HepG2 (cell line): Measurements from ENCODE around the gene DQX1. TPM values are rescaled to one million over a fixed set of nuclear protein-coding genes. Genes with fewer than 3 reads are reported as not detected.

Experiments used
- FOXK1 ChIP-seq: sonication (generic); formaldehyde crosslinking; IDR thresholded peaks from 2 replicates; pipeline ENCODE4 v1.4.0; 2020; ENCODE audit warnings: low read depth, missing genetic modification reagents, borderline replicate concordance
- IKZF5 ChIP-seq: IDR thresholded peaks from 2 replicates; pipeline ENCODE4 v1.6.1; 2018; ENCODE audit warnings: missing genetic modification reagents, mild to moderate bottlenecking, missing compliant biosample characterization
- KMT2B ChIP-seq: IDR thresholded peaks from 2 replicates; pipeline ENCODE4 v1.6.1; 2016; ENCODE audit warnings: missing genetic modification reagents, missing compliant biosample characterization
- REXO4 ChIP-seq: sonication (generic); formaldehyde crosslinking; IDR thresholded peaks from 2 replicates; pipeline ENCODE4 v1.8.0; 2022; ENCODE audit warnings: missing genetic modification reagents, mild to moderate bottlenecking, borderline replicate concordance
- SMC3 ChIP-seq: IDR thresholded peaks from 2 replicates; pipeline ENCODE4 v1.6.1; 2011; ENCODE audit warnings: low read length, improper control_type of control experiment
- SOX13 ChIP-seq, 3 experiments: fragments of 450-650 bp in 1 of 3; sonication (generic) in 1 of 3; formaldehyde crosslinking in 1 of 3; IDR thresholded peaks in 2 of 3; conservative IDR thresholded peaks in 1 of 3; 2 replicates each; pipeline versions ENCODE4 v1.5.0 to v1.6.1; 2016 to 2020; ENCODE audit warnings: antibody characterized with exemption in 1 of 3, mild to moderate bottlenecking in 1 of 3, missing compliant biosample characterization in 1 of 3, missing genetic modification reagents in 1 of 3, moderate library complexity in 1 of 3
- ZBTB38 ChIP-seq: sonication (generic); formaldehyde crosslinking; IDR thresholded peaks from 2 replicates; pipeline ENCODE4 v1.5.1; 2020; ENCODE audit warnings: mild to moderate bottlenecking, missing genetic modification reagents
- ZFP41 ChIP-seq: sonication (generic); formaldehyde crosslinking; IDR thresholded peaks from 2 replicates; pipeline ENCODE4 v1.4.0; 2020; ENCODE audit warnings: mild to moderate bottlenecking, missing genetic modification reagents, borderline replicate concordance
- ZNF207 ChIP-seq: fragments of 450-650 bp; IDR thresholded peaks from 2 replicates; pipeline ENCODE4 v1.6.1; 2016; ENCODE audit warnings: antibody characterized with exemption, borderline replicate concordance
- ZNF407 ChIP-seq: sonication (generic); formaldehyde crosslinking; IDR thresholded peaks from one replicate; pipeline ENCODE4 v1.5.1; 2020; ENCODE audit warnings: mild to moderate bottlenecking, missing genetic modification reagents; ENCODE audit errors: not compliant biosample characterization
- ZNF646 ChIP-seq: sonication (generic); formaldehyde crosslinking; IDR thresholded peaks from 2 replicates; pipeline ENCODE4 v1.9.0; 2021; ENCODE audit warnings: mild to moderate bottlenecking, missing genetic modification reagents
- polyA plus RNA-seq, 8 experiments: library from polyadenylated mRNA; depleted of rRNA in 3 of 8; stranded (reverse) in 7 of 8; unstranded in 1 of 8; fragments of >200 nt; fragmentation: Illumina TruSeq in 4 of 8; extraction: Trizol in 4 of 8; gene quantifications; 2 replicates each; pipeline versions ENCODE4 v1.2.1 to v1.2.3, GENCODE V29; 2011 to 2016; ENCODE audit warnings: low read depth in 4 of 8, missing spikeins in 1 of 8, mixed read lengths in 1 of 8; ENCODE audit not compliant: insufficient read depth in 1 of 8
- total RNA-seq, 5 experiments: library from RNA; depleted of rRNA; stranded (reverse); fragments of >200 nt; fragmentation: Illumina TruSeq; extraction: Trizol; gene quantifications; 2 replicates each; pipeline ENCODE4 v1.2.3, GENCODE V29; 2016; ENCODE audit warnings: low read depth in 1 of 5

Gene DQX1
- total and polyA plus RNA-seq, 2 of the 13 experiments (the other 11 are each of a cell fraction or from before 2014, with no cell fraction given) = 27.6 to 89.8 TPM

GRCh38 chr2:74530239-74531187 lies 4.5 kb upstream of the DQX1 start (continued):
- TF ChIP-seq ZNF207 (no peak), ZNF646 (CRISPR knock-in tag) (0 out of 2 replicates have a peak, but pooled peaks have one; percentile 16), ZNF407 (CRISPR knock-in tag) (no peak), SMC3 (no peak), ZBTB38 (peak; percentile 98), REXO4 (CRISPR knock-in tag) (no peak), SOX13 (IDR thresholded peaks at IDR 0.05) (no peak), SOX13 (CRISPR knock-in tag; conservative IDR thresholded peaks at IDR 0.05 in 1 of 2, IDR thresholded peaks at IDR 0.05 in 1 of 2) (no peak), FOXK1 (CRISPR knock-in tag) (no peak), KMT2B (CRISPR knock-in tag) (no peak), IKZF5 (CRISPR knock-in tag) (no peak), ZFP41 (CRISPR knock-in tag) (no peak)
